Measurements from ENCODE around the gene DENND6B.
A peak's percentile ranks its signal among the peaks of the same experiment; 100 is the strongest.

The DENND6B gene

GRCh38 chr22:50308986-50309600, 17.7 kb downstream of the DENND6B start:
- TF ChIP-seq CSDC2 (CRISPR knock-in tag; IDR thresholded peaks at IDR 0.05) (no peak), ZFP3 (CRISPR knock-in tag; IDR thresholded peaks at IDR 0.05) (no peak), TCF4 (CRISPR knock-in tag; IDR thresholded peaks at IDR 0.05; ENCODE audit: borderline replicate concordance) (no peak), BACH2 (CRISPR knock-in tag; IDR thresholded peaks at IDR 0.05; ENCODE audit: borderline replicate concordance) (no peak), TOX (CRISPR knock-in tag; IDR thresholded peaks at IDR 0.05; ENCODE audit: borderline replicate concordance) (no peak), ARNTL (CRISPR knock-in tag; IDR thresholded peaks at IDR 0.05; ENCODE audit: borderline replicate concordance, low read depth) (no peak), POU6F1 (CRISPR knock-in tag; IDR thresholded peaks at IDR 0.05; ENCODE audit: borderline replicate concordance, low read depth) (no peak)
- TF ChIP-seq, protein P1, sequence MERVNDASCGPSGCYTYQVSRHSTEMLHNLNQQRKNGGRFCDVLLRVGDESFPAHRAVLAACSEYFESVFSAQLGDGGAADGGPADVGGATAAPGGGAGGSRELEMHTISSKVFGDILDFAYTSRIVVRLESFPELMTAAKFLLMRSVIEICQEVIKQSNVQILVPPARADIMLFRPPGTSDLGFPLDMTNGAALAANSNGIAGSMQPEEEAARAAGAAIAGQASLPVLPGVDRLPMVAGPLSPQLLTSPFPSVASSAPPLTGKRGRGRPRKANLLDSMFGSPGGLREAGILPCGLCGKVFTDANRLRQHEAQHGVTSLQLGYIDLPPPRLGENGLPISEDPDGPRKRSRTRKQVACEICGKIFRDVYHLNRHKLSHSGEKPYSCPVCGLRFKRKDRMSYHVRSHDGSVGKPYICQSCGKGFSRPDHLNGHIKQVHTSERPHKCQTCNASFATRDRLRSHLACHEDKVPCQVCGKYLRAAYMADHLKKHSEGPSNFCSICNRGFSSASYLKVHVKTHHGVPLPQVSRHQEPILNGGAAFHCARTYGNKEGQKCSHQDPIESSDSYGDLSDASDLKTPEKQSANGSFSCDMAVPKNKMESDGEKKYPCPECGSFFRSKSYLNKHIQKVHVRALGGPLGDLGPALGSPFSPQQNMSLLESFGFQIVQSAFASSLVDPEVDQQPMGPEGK (CRISPR knock-in tag; IDR thresholded peaks at IDR 0.05; ENCODE audit: borderline replicate concordance): no peak
- no peak for ATAC-seq

GRCh38 chr22:50308597-50308935, 18.2 kb downstream of the DENND6B start:
- ATAC-seq: peak; percentile 10
- TF ChIP-seq GLIS3 (CRISPR knock-in tag; IDR thresholded peaks at IDR 0.05): no peak
- no peak for TF ChIP-seq TOX (CRISPR knock-in tag; IDR thresholded peaks at IDR 0.05; ENCODE audit: borderline replicate concordance)
- no peak for TF ChIP-seq OSR1 (CRISPR knock-in tag; IDR thresholded peaks at IDR 0.05)
- TF ChIP-seq BACH2 (CRISPR knock-in tag; IDR thresholded peaks at IDR 0.05; ENCODE audit: borderline replicate concordance): no peak
- TF ChIP-seq ZFP3 (CRISPR knock-in tag; IDR thresholded peaks at IDR 0.05): no peak
- no peak for TF ChIP-seq RARB (CRISPR knock-in tag; IDR thresholded peaks at IDR 0.05)
- TF ChIP-seq ZNF8 (CRISPR knock-in tag; IDR thresholded peaks at IDR 0.05): no peak
- TF ChIP-seq ZNF565 (CRISPR knock-in tag; conservative IDR thresholded peaks at IDR 0.05; ENCODE audit: low read depth): no peak
- no peak for TF ChIP-seq ZC3H10 (CRISPR knock-in tag; IDR thresholded peaks at IDR 0.05)
- TF ChIP-seq, protein P2, sequence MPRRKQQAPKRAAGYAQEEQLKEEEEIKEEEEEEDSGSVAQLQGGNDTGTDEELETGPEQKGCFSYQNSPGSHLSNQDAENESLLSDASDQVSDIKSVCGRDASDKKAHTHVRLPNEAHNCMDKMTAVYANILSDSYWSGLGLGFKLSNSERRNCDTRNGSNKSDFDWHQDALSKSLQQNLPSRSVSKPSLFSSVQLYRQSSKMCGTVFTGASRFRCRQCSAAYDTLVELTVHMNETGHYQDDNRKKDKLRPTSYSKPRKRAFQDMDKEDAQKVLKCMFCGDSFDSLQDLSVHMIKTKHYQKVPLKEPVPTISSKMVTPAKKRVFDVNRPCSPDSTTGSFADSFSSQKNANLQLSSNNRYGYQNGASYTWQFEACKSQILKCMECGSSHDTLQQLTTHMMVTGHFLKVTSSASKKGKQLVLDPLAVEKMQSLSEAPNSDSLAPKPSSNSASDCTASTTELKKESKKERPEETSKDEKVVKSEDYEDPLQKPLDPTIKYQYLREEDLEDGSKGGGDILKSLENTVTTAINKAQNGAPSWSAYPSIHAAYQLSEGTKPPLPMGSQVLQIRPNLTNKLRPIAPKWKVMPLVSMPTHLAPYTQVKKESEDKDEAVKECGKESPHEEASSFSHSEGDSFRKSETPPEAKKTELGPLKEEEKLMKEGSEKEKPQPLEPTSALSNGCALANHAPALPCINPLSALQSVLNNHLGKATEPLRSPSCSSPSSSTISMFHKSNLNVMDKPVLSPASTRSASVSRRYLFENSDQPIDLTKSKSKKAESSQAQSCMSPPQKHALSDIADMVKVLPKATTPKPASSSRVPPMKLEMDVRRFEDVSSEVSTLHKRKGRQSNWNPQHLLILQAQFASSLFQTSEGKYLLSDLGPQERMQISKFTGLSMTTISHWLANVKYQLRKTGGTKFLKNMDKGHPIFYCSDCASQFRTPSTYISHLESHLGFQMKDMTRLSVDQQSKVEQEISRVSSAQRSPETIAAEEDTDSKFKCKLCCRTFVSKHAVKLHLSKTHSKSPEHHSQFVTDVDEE (CRISPR knock-in tag; IDR thresholded peaks at IDR 0.05): no peak

DNA sequence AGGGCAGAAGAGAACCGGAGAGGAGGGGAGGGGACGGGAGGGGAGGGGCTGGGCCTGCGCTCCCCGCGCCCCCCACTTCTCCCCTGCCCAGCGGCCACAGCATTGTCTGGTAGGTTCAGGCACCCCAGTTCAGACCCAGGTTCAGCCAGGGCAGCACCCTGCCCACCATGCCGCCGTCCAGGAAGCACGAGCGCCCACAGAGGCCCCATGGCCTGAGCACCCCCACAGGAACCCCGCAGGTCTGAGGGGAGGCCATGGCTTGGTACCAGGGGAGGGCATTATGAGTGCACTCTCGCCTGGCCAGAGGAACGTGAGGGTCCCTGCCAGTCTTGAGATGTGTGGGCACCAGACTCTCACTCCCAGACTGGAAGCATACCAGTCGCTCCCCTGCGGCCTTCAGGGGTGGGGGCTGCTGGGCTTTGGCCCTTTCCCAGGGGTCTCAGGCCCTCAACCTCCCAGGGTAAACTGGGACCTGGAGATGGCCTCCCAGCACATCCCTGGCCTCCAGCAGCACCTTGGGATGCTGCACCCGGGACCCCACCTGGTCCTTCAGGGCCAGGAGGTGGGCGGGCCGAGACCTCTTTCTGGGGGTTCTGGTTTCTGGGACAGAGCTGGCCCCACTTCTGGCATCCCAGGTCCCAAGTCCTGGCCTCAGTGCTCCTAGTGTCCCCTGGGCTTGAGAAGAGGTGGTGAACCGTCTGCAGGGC, 18.8 kb downstream of the DENND6B start:
- peak; percentile 2 for ATAC-seq
- no peak for TF ChIP-seq ESRRG (CRISPR knock-in tag; IDR thresholded peaks at IDR 0.05)
- no peak for TF ChIP-seq TCF4 (CRISPR knock-in tag; IDR thresholded peaks at IDR 0.05; ENCODE audit: borderline replicate concordance)
- TF ChIP-seq ISL1 (CRISPR knock-in tag; IDR thresholded peaks at IDR 0.05): no peak
- no peak for TF ChIP-seq POU6F1 (CRISPR knock-in tag; IDR thresholded peaks at IDR 0.05; ENCODE audit: borderline replicate concordance, low read depth)
- TF ChIP-seq, protein P2 (CRISPR knock-in tag; IDR thresholded peaks at IDR 0.05): no peak
- no peak for TF ChIP-seq ZFP3 (CRISPR knock-in tag; IDR thresholded peaks at IDR 0.05)
- TF ChIP-seq, protein P3, sequence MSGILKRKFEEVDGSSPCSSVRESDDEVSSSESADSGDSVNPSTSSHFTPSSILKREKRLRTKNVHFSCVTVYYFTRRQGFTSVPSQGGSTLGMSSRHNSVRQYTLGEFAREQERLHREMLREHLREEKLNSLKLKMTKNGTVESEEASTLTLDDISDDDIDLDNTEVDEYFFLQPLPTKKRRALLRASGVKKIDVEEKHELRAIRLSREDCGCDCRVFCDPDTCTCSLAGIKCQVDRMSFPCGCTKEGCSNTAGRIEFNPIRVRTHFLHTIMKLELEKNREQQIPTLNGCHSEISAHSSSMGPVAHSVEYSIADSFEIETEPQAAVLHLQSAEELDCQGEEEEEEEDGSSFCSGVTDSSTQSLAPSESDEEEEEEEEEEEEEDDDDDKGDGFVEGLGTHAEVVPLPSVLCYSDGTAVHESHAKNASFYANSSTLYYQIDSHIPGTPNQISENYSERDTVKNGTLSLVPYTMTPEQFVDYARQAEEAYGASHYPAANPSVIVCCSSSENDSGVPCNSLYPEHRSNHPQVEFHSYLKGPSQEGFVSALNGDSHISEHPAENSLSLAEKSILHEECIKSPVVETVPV (CRISPR knock-in tag; IDR thresholded peaks at IDR 0.05): no peak
- TF ChIP-seq GLIS3 (CRISPR knock-in tag; IDR thresholded peaks at IDR 0.05): no peak
- no peak for TF ChIP-seq ZNF565 (CRISPR knock-in tag; conservative IDR thresholded peaks at IDR 0.05; ENCODE audit: low read depth)
- no peak for TF ChIP-seq ZNF70 (CRISPR knock-in tag; IDR thresholded peaks at IDR 0.05)
- TF ChIP-seq ZC3H10 (CRISPR knock-in tag; IDR thresholded peaks at IDR 0.05): no peak
- TF ChIP-seq, protein P1 (CRISPR knock-in tag; IDR thresholded peaks at IDR 0.05; ENCODE audit: borderline replicate concordance): no peak
